PC-3 (cell line): ENCODE measurements around the gene PPP1R1C. TPM values are rescaled to one million over a fixed set of nuclear protein-coding genes. Genes with fewer than 3 reads are reported as not detected.
A peak's percentile ranks its signal among the peaks of the same experiment; 100 is the strongest.

Experiments used
- ATAC-seq: fragments of 200-7000 bp; cut with Tn5 transposase; 2 replicates; pipeline ENCODE4 v1.9.1; 2020; ENCODE audit warnings: mild to moderate bottlenecking, moderate library complexity
- BruUV-seq: library from RNA; stranded (reverse); fragments of 400-500 nt; replicated peaks from 2 replicates; lab custom pipeline; 2021; lab: Mats Ljungman, UMichigan
- CTCF ChIA-PET: fragments of 300-600 bp; sonication (Branson Sonifier 250); formaldehyde crosslinking; loops from one replicate; lab custom pipeline; 2022; ENCODE audit warnings: antibody characterized with exemption; lab: Charles Lee
- POLR2A ChIA-PET: fragments of 300-600 bp; sonication (Branson Sonifier 250); formaldehyde crosslinking; loops from one replicate; lab custom pipeline; 2022; ENCODE audit warnings: antibody characterized with exemption; ENCODE audit not compliant: unreplicated experiment; lab: Charles Lee
- DNase-seq: peaks from one replicate; pipeline ENCODE4 v3.0.0-alpha.2; 2015
- H2AFZ ChIP-seq: fragments of 300-600 bp; sonication (generic); 2 replicates; pipeline ENCODE4 v1.6.0; 2016; ENCODE audit warnings: antibody characterized with exemption, low read length
- H3F3A ChIP-seq: fragments of 300-600 bp; sonication (generic); one replicate; pipeline ENCODE4 v1.6.0; 2017; ENCODE audit warnings: antibody characterized with exemption, low read length, control low read depth, mild to moderate bottlenecking; ENCODE audit not compliant: unreplicated experiment
- H3K27ac ChIP-seq: fragments of 300-600 bp; sonication (generic); 2 replicates; pipeline ENCODE4 v1.5.1; 2016; ENCODE audit warnings: mild to moderate bottlenecking, low read length
- H3K27me3 ChIP-seq: fragments of 300-600 bp; sonication (generic); 2 replicates; pipeline ENCODE4 v1.6.1; 2016; ENCODE audit warnings: low read length, mixed read lengths
- H3K36me3 ChIP-seq: fragments of 300-600 bp; sonication (generic); 2 replicates; pipeline ENCODE4 v1.6.1; 2016; ENCODE audit warnings: low read depth, mixed run types, low read length, mixed read lengths
- H3K4me1 ChIP-seq: fragments of 300-600 bp; sonication (generic); 2 replicates; pipeline ENCODE4 v1.5.1; 2016; ENCODE audit warnings: low read length; ENCODE audit not compliant: insufficient read depth
- H3K4me2 ChIP-seq: fragments of 300-600 bp; sonication (generic); 2 replicates; pipeline ENCODE4 v1.6.0; 2016; ENCODE audit warnings: low read length
- H3K4me3 ChIP-seq: fragments of 300-600 bp; sonication (generic); 2 replicates; pipeline ENCODE4 v1.5.1; 2016; ENCODE audit warnings: mild to moderate bottlenecking, low read length, mixed read lengths
- H3K79me2 ChIP-seq: fragments of 300-600 bp; sonication (generic); 2 replicates; pipeline ENCODE4 v1.6.1; 2017; ENCODE audit warnings: low read length, mixed read lengths
- H3K9ac ChIP-seq: fragments of 300-600 bp; sonication (generic); 2 replicates; pipeline ENCODE4 v1.6.0; 2016; ENCODE audit warnings: mild to moderate bottlenecking, low read length
- H3K9me2 ChIP-seq: fragments of 300-600 bp; sonication (generic); replicated peaks from 2 replicates; pipeline ENCODE4 v1.6.1; 2016; ENCODE audit warnings: mixed run types, low read length, mixed read lengths
- H3K9me3 ChIP-seq: fragments of 300-600 bp; sonication (generic); 2 replicates; pipeline ENCODE4 v1.6.1; 2016; ENCODE audit warnings: low read length, mixed read lengths
- H4K20me1 ChIP-seq: fragments of 300-600 bp; sonication (generic); 2 replicates; pipeline ENCODE4 v1.6.1; 2016; ENCODE audit warnings: low read length, mixed read lengths
- CTCF ChIP-seq: fragments of 300-600 bp; sonication (generic); conservative IDR thresholded peaks from 2 replicates; pipeline ENCODE4 v1.5.1; 2017; ENCODE audit warnings: antibody characterized with exemption, low read depth, mild to moderate bottlenecking, low read length
- EZH2 ChIP-seq: fragments of 300-600 bp; sonication (generic); IDR thresholded peaks from one replicate; pipeline ENCODE4 v1.6.1; 2017; ENCODE audit warnings: antibody characterized with exemption, mild to moderate bottlenecking, low read length; ENCODE audit not compliant: unreplicated experiment
- EZH2phosphoT487 ChIP-seq: fragments of 300-600 bp; sonication (generic); IDR thresholded peaks from 2 replicates; pipeline ENCODE4 v1.6.1; 2018; ENCODE audit warnings: mild to moderate bottlenecking, antibody characterized with exemption, low read length, borderline replicate concordance
- intact Hi-C: fragments of 100-400 bp; cut with micrococcal nuclease; formaldehyde crosslinking; loops from 2 replicates; pipeline ENCODE4 v1.9.0; 2023
- total RNA-seq: library from RNA; depleted of rRNA; stranded (reverse); fragments of >200 nt; gene quantifications from 2 replicates; pipeline ENCODE4 v1.2.3, GENCODE V29; 2014

The PPP1R1C gene
- total RNA-seq, 1 experiment from 2014 or later = 1.4 TPM

GRCh38 chr2:182148344-182148743, 162.7 kb downstream of the PPP1R1C start:
- Histone ChIP-seq H4K20me1 (no peaks in the 10 kb centered on the region), H3K36me3 (no peaks in the 10 kb centered on the region), H3K9me2 (no peaks in the 10 kb centered on the region), H2AFZ (0 out of 2 replicates have a peak overlapping the region, but pooled peaks have one; percentile 25), H3K4me1 (no peaks in the 10 kb centered on the region), H3K4me2 (no peak overlapping the region), H3F3A (no peaks in the 10 kb centered on the region), H3K4me3 (no peak overlapping the region), H3K9me3 (no peaks in the 10 kb centered on the region), H3K27ac (no peak overlapping the region), H3K9ac (no peak overlapping the region), H3K27me3 (no peaks in the 10 kb centered on the region), H3K79me2 (no peaks in the 10 kb centered on the region)
- no TSS peak for BruUV-seq
- ChIA-PET CTCF (no interaction called here), POLR2A (no interaction called here)
- intact Hi-C loops = no loop called here
- no peak for TF ChIP-seq CTCF
- no peak for TF ChIP-seq EZH2phosphoT487
- no peak for TF ChIP-seq EZH2
- ATAC-seq = no peak
- peak; percentile 30 for DNase-seq

- intact Hi-C loops = no loop called here
- no peak for ATAC-seq
- no peak overlapping the region for H2AFZ ChIP-seq
- H3K9ac ChIP-seq = no peak overlapping the region
- no peak for TF ChIP-seq CTCF
- TF ChIP-seq EZH2 = no peak
- TF ChIP-seq EZH2phosphoT487 = no peak
- H3K9me2 ChIP-seq = no peaks in the 10 kb centered on the region
- BruUV-seq = no TSS peak
- H3K27ac ChIP-seq = no peak overlapping the region
- CTCF ChIA-PET = no interaction called here
- H4K20me1 ChIP-seq = no peaks in the 10 kb centered on the region
- H3F3A ChIP-seq = no peaks in the 10 kb centered on the region
- POLR2A ChIA-PET = no interaction called here
- no peaks in the 10 kb centered on the region for H3K4me1 ChIP-seq
- DNase-seq = no peak
- no peak overlapping the region for H3K4me3 ChIP-seq
- no peaks in the 10 kb centered on the region for H3K27me3 ChIP-seq
- no peaks in the 10 kb centered on the region for H3K79me2 ChIP-seq
- no peaks in the 10 kb centered on the region for H3K9me3 ChIP-seq
- H3K36me3 ChIP-seq = no peaks in the 10 kb centered on the region
- no peak overlapping the region for H3K4me2 ChIP-seq
These were observed 178.2 kb downstream of the PPP1R1C start for GRCh38 chr2:182163878-182164277.

- no peaks in the 10 kb centered on the region for H4K20me1 ChIP-seq
- no peaks in the 10 kb centered on the region for H3K36me3 ChIP-seq
These were observed 179.0 kb downstream of the PPP1R1C start for GRCh38 chr2:182164686-182165085.

More at GRCh38 chr2:182164686-182165085, 179.0 kb downstream of the PPP1R1C start:
- TF ChIP-seq EZH2phosphoT487 (no peak), EZH2 (no peak), CTCF (no peak)
- H3K4me3 ChIP-seq = no peak overlapping the region
- no peak overlapping the region for H3K4me2 ChIP-seq
- no TSS peak for BruUV-seq
- H3F3A ChIP-seq = no peaks in the 10 kb centered on the region
- H2AFZ ChIP-seq = no peak overlapping the region
- POLR2A ChIA-PET = interaction anchor here (0.6 kb wide), 1 partner anchor 618 kb away, joined by 3 read pairs; no protein-coding TSS in a partner anchor
- no peaks in the 10 kb centered on the region for H3K4me1 ChIP-seq
- no peaks in the 10 kb centered on the region for H3K79me2 ChIP-seq
- H3K9me2 ChIP-seq = no peaks in the 10 kb centered on the region
- ATAC-seq (no peak), DNase-seq (no peak)
- intact Hi-C loops = no loop called here
- no peak overlapping the region for H3K27ac ChIP-seq
- H3K9ac ChIP-seq = no peak overlapping the region
- H3K9me3 ChIP-seq = no peaks in the 10 kb centered on the region
- CTCF ChIA-PET = no interaction called here
- no peaks in the 10 kb centered on the region for H3K27me3 ChIP-seq
